MCF 10A (cell line): ENCODE data around the gene BANF1. TPM values are rescaled to one million over a fixed set of nuclear protein-coding genes. Genes with fewer than 3 reads are reported as not detected.
A peak's percentile ranks its signal among the peaks of the same experiment; 100 is the strongest.

Source experiments
- BruUV-seq: library from RNA; stranded (reverse); fragments of 400-500 nt; replicated peaks from 2 replicates; lab custom pipeline; 2021; lab: Mats Ljungman, UMichigan
- CTCF ChIA-PET: fragments of 300-600 bp; sonication (Branson Sonifier 250); formaldehyde crosslinking; extraction: SDS; loops from one replicate; lab custom pipeline; 2021; ENCODE audit warnings: antibody characterized with exemption, inconsistent platforms; lab: Yijun Ruan, JAX
- POLR2A ChIA-PET: fragments of 300-600, 350-650 bp; sonication (Branson Sonifier 250); formaldehyde crosslinking; extraction: SDS; loops from one replicate; lab custom pipeline; 2020; ENCODE audit warnings: antibody characterized with exemption, inconsistent platforms; lab: Yijun Ruan, JAX
- DNase-seq: peaks from one replicate; pipeline ENCODE4 v3.0.0-alpha.2; 2018; ENCODE audit not compliant: unreplicated experiment
- H3K27ac Mint-ChIP-seq: one replicate; pipeline ENCODE4 v1.8.0; 2022; ENCODE audit warnings: mild to moderate bottlenecking, low read depth, mixed read lengths; ENCODE audit not compliant: unreplicated experiment
- H3K27me3 Mint-ChIP-seq: one replicate; pipeline ENCODE4 v1.8.0; 2022; ENCODE audit warnings: mixed read lengths; ENCODE audit not compliant: insufficient read depth, unreplicated experiment
- H3K36me3 Mint-ChIP-seq: one replicate; pipeline ENCODE4 v1.8.0; 2022; ENCODE audit warnings: mild to moderate bottlenecking, moderate library complexity, mixed read lengths; ENCODE audit not compliant: insufficient read depth, unreplicated experiment
- H3K4me1 Mint-ChIP-seq: one replicate; pipeline ENCODE4 v1.8.0; 2022; ENCODE audit warnings: mixed read lengths; ENCODE audit not compliant: insufficient read depth, unreplicated experiment
- H3K4me3 Mint-ChIP-seq: one replicate; pipeline ENCODE4 v1.8.0; 2022; ENCODE audit warnings: mild to moderate bottlenecking, moderate library complexity, mixed read lengths; ENCODE audit not compliant: unreplicated experiment
- H3K9me3 Mint-ChIP-seq: one replicate; pipeline ENCODE4 v1.8.0; 2022; ENCODE audit warnings: mixed read lengths; ENCODE audit not compliant: unreplicated experiment
- CTCF ChIP-seq: fragments of 200-600 bp; IDR thresholded peaks from one replicate; pipeline ENCODE4 v1.8.0; 2022; ENCODE audit warnings: antibody characterized with exemption, mild to moderate bottlenecking; ENCODE audit not compliant: unreplicated experiment
- intact Hi-C: fragments of 100-400 bp; cut with micrococcal nuclease; formaldehyde crosslinking; loops from 2 replicates; pipeline ENCODE4 v1.14.1; 2022
- total RNA-seq: library from RNA; stranded (reverse); gene quantifications from 2 replicates; pipeline ENCODE4 v1.2.3, GENCODE V29; 2022

BANF1 gene
- total RNA-seq, 1 experiment from 2014 or later = 198 TPM

DNA sequence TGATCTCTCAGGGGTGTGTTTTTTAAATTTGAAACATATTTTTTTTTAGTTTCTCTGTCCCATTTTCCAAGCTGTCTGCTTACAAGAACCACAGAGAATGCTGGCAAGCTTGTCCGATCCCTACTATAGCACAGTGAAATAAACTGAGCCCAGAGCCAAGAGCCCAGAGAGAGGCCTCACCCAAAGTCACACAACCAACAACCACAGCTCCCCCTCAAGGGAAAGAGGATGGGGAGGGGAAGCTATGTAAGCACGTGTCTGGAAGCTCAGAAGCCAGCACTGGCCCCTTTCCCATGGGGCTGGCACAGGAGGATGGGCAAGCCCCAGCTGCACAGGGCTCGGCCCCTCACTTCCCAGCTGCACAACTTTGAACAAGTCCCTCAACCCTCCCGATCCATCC is 44.0 kb upstream of the BANF1 start:
- ChIA-PET POLR2A (interaction anchor here (1.1 to 1.5 kb wide), 3 partner anchors 10 to 42 kb away, joined by 4 to 5 read pairs (median 4); no protein-coding TSS in a partner anchor), CTCF (interaction anchor here (0.6 to 1.1 kb wide), 4 partner anchors 24 to 1234 kb away, joined by 3 to 4 read pairs (median 4); no protein-coding TSS in a partner anchor)
- BruUV-seq = no TSS peak
- DNase-seq = no peak
- TF ChIP-seq CTCF = no peak
- no peak overlapping the region for H3K4me3 Mint-ChIP-seq
- H3K27ac Mint-ChIP-seq = no peak overlapping the region
- H3K9me3 Mint-ChIP-seq = no peaks in the 10 kb centered on the region
- no peaks in the 10 kb centered on the region for H3K27me3 Mint-ChIP-seq
- peaks cover 12% of the 10 kb centered on the region for H3K4me1 Mint-ChIP-seq
- peaks cover 4% of the 10 kb centered on the region for H3K36me3 Mint-ChIP-seq
- intact Hi-C loops = no loop called here

DNA sequence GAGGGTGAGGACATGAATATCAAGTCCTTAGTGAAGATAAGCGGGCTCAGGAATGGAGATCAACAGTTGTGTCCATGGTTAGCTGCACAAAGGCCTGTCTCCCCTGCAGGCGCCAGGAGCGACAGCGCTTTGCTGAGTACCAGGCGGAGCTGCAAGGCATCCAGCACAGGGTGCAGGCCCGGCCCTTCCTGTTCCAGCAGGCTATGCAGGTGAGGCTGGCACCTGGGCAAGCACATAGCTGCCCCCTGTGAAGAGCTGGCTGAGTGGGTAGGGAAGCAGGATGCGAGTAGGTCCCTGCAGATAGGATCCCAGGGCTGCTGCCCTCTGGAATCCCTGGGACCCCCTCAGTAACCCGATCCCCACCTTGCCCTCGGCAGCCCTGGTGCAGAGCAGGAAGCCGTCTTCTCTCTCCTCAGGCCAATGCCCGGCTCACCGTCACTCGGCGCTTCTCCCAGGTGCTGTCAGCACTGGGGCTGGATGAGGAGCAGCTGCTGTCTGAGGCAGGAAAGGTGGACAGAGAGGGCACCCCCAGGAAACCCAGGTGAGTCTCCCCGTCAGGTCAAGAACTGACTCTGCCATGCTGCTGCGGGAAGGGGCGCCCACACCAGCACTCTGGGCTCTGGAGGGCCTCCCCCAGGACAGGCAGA is 43.4 kb upstream of the BANF1 start:
- no peaks in the 10 kb centered on the region for H3K27me3 Mint-ChIP-seq
- intact Hi-C loops = no loop called here
- H3K27ac Mint-ChIP-seq = no peak overlapping the region
- no peaks in the 10 kb centered on the region for H3K9me3 Mint-ChIP-seq
- TF ChIP-seq CTCF = no peak
- no peak overlapping the region for H3K4me3 Mint-ChIP-seq
- ChIA-PET POLR2A (interaction anchor here (1.1 to 3.5 kb wide), 4 partner anchors 10 to 69 kb away, joined by 4 to 28 read pairs (median 4); partner anchors contain the start of genes CCDC85B and FIBP), CTCF (interaction anchor here (0.5 to 1.1 kb wide), 5 partner anchors 25 to 1235 kb away, joined by 3 to 4 read pairs (median 3); no protein-coding TSS in a partner anchor)
- peaks cover 10% of the 10 kb centered on the region for H3K36me3 Mint-ChIP-seq
- H3K4me1 Mint-ChIP-seq = peaks cover 12% of the 10 kb centered on the region
- BruUV-seq = no TSS peak
- no peak for DNase-seq

- Mint-ChIP-seq H3K9me3 (no peaks in the 10 kb centered on the region), H3K27ac (peak overlapping the region; percentile 84), H3K36me3 (peaks cover 20% of the 10 kb centered on the region), H3K4me3 (peak overlapping the region; percentile 96), H3K27me3 (no peaks in the 10 kb centered on the region), H3K4me1 (peaks cover 15% of the 10 kb centered on the region)
- no TSS peak for BruUV-seq
- CTCF ChIA-PET = interaction anchor here (1.1 to 1.4 kb wide), 2 partner anchors 27 to 76 kb away, joined by 3 to 4 read pairs; no protein-coding TSS in a partner anchor
- no peak for TF ChIP-seq CTCF
- POLR2A ChIA-PET = interaction anchor here (0.5 to 3.5 kb wide), 13 partner anchors 9 to 825 kb away, joined by 3 to 28 read pairs (median 5); partner anchors contain the start of genes CCDC85B, FIBP, FOSL1 and KAT5
- intact Hi-C loops = loop anchor here (2.0 kb wide), 1 partner anchor 72 kb away; the partner anchor contains the start of gene FIBP
- DNase-seq = no peak
Observed at GRCh38 chr11:65960824-65961266, 41.5 kb upstream of the BANF1 start.
